HCT116 (cell line): ENCODE results near the gene MYO3B. TPM values are rescaled to one million over a fixed set of nuclear protein-coding genes. Genes with fewer than 3 reads are reported as not detected.

Experiments
- ATAC-seq: fragments of 200-7000 bp; cut with Tn5 transposase; 2 replicates; pipeline ENCODE4 v1.9.1; 2020; ENCODE audit warnings: mild to moderate bottlenecking, moderate library complexity
- BruUV-seq: library from RNA; stranded (reverse); fragments of 400-500 nt; replicated peaks from 2 replicates; lab custom pipeline; 2021; lab: Mats Ljungman, UMichigan
- CTCF ChIA-PET: fragments of 300-600 bp; sonication (Branson Sonifier 250); formaldehyde crosslinking; loops from one replicate; lab custom pipeline; 2021; ENCODE audit warnings: antibody characterized with exemption; lab: Charles Lee
- POLR2A ChIA-PET: fragments of 300-600, 350-600 bp; sonication (Branson Sonifier 250); formaldehyde crosslinking; loops from one replicate; lab custom pipeline; 2021; ENCODE audit warnings: antibody characterized with exemption; lab: Charles Lee
- RAD21 ChIA-PET, 2 experiments: fragments of 300-600 bp; sonication (Branson Sonifier 250); formaldehyde crosslinking; loops; one replicate each; lab custom pipeline; 2023; ENCODE audit warnings: low total read pairs in 2 of 2; ENCODE audit not compliant: uncharacterized antibody in 2 of 2, unreplicated experiment in 2 of 2, low non-redundant PET in 1 of 2; lab: Charles Lee
- DNase-seq: peaks from one replicate; pipeline ENCODE4 v3.0.0-alpha.2; 2010; ENCODE audit warnings: low read depth, low spot score
- H2AFZ ChIP-seq: fragments of 200-600 bp; shearing (Covaris generic), sonication (generic); 2 replicates; pipeline ENCODE4 v1.6.1; 2017; ENCODE audit warnings: low read depth, mixed run types, mixed read lengths, antibody characterized with exemption, low read length; ENCODE audit not compliant: poor library complexity, severe bottlenecking
- H3K27ac ChIP-seq: 2 replicates; pipeline ENCODE4 v1.5.1; 2012; ENCODE audit warnings: low read depth, low read length
- H3K27me3 ChIP-seq: fragments of 200-600 bp; sonication (generic); 2 replicates; pipeline ENCODE4 v1.6.1; 2016; ENCODE audit warnings: mixed run types, low read length, mixed read lengths; ENCODE audit not compliant: insufficient read depth
- H3K36me3 ChIP-seq, 2 experiments: fragments of 200-500 bp in 1 of 2; fragments of 200-600 bp in 1 of 2; sonication (Bioruptor generic) in 1 of 2; sonication (generic) in 1 of 2; 2 replicates each; pipeline versions ENCODE4 v1.5.1 to v1.6.1; 2014 to 2016; ENCODE audit warnings: low read length in 2 of 2, inconsistent platforms in 1 of 2, mixed read lengths in 1 of 2, mixed run types in 1 of 2; ENCODE audit not compliant: insufficient read depth in 2 of 2, control insufficient read depth in 1 of 2
- H3K4me1 ChIP-seq, 2 experiments: fragments of 200-600 bp in 1 of 2; sonication (generic) in 1 of 2; 2 replicates each; pipeline versions ENCODE4 v1.5.1 to v1.6.1; 2012 to 2017; ENCODE audit warnings: low read length in 2 of 2, inconsistent platforms in 1 of 2, mild to moderate bottlenecking in 1 of 2, mixed read lengths in 1 of 2, mixed run types in 1 of 2, moderate library complexity in 1 of 2; ENCODE audit not compliant: insufficient read depth in 2 of 2, control insufficient read depth in 1 of 2
- H3K4me2 ChIP-seq: fragments of 200-600 bp; sonication (generic); 2 replicates; pipeline ENCODE4 v1.6.1; 2017; ENCODE audit warnings: mixed run types, low read length, mixed read lengths
- H3K4me3 ChIP-seq, 2 experiments: fragments of 200-600 bp in 1 of 2; sonication (generic) in 1 of 2; replicated peaks in 1 of 2; 2 replicates each; pipeline ENCODE4 v1.5.1; 2011 to 2016; ENCODE audit warnings: low read length in 2 of 2, control low read depth in 1 of 2, low read depth in 1 of 2, mild to moderate bottlenecking in 1 of 2, mixed read lengths in 1 of 2, mixed run types in 1 of 2
- H3K79me2 ChIP-seq: fragments of 200-600 bp; sonication (generic); 2 replicates; pipeline ENCODE4 v1.6.1; 2017; ENCODE audit warnings: mild to moderate bottlenecking, mixed run types, low read length, moderate library complexity, mixed read lengths; ENCODE audit not compliant: insufficient read depth
- H3K9ac ChIP-seq: fragments of 200-600 bp; sonication (generic); 2 replicates; pipeline ENCODE4 v1.6.1; 2016; ENCODE audit warnings: low read length, mixed read lengths
- H3K9me2 ChIP-seq: fragments of 200-600 bp; sonication (generic), shearing (Covaris generic); 2 replicates; pipeline ENCODE4 v1.6.1; 2017; ENCODE audit warnings: mixed run types, mild to moderate bottlenecking, moderate library complexity; ENCODE audit not compliant: insufficient read depth
- H3K9me3 ChIP-seq, 2 experiments: fragments of 200-500 bp in 1 of 2; fragments of 200-600 bp in 1 of 2; sonication (Bioruptor generic) in 1 of 2; sonication (generic) in 1 of 2; 2 replicates each; pipeline ENCODE4 v1.6.1; 2014 to 2017; ENCODE audit warnings: low read length in 2 of 2, mixed read lengths in 2 of 2, inconsistent platforms in 1 of 2, low read depth in 1 of 2, mild to moderate bottlenecking in 1 of 2, mixed run types in 1 of 2, moderate library complexity in 1 of 2; ENCODE audit not compliant: control insufficient read depth in 1 of 2, insufficient read depth in 1 of 2
- H4K20me1 ChIP-seq: fragments of 200-600 bp; sonication (generic), shearing (Covaris generic); 2 replicates; pipeline ENCODE4 v1.6.1; 2017; ENCODE audit warnings: mixed run types, mild to moderate bottlenecking, moderate library complexity; ENCODE audit not compliant: insufficient read depth
- CBX3 ChIP-seq: IDR thresholded peaks from 2 replicates; pipeline ENCODE4 v1.6.1; 2012; ENCODE audit warnings: low read depth
- CEBPB ChIP-seq: IDR thresholded peaks from 2 replicates; pipeline ENCODE4 v1.6.1; 2012; ENCODE audit warnings: low read depth
- EGR1 ChIP-seq: IDR thresholded peaks from 2 replicates; pipeline ENCODE4 v1.6.1; 2012; ENCODE audit warnings: low read depth
- EZH2phosphoT487 ChIP-seq: fragments of 200-600 bp; IDR thresholded peaks from 2 replicates; pipeline ENCODE4 v1.6.1; 2018; ENCODE audit warnings: antibody characterized with exemption, borderline replicate concordance
- FOSL1 ChIP-seq: IDR thresholded peaks from 2 replicates; pipeline ENCODE4 v1.6.1; 2012; ENCODE audit warnings: low read depth
- JUND ChIP-seq: IDR thresholded peaks from 2 replicates; pipeline ENCODE4 v1.6.1; 2012
- POLR2A ChIP-seq: IDR thresholded peaks from 2 replicates; pipeline ENCODE4 v1.7.0; 2011; ENCODE audit warnings: borderline replicate concordance; ENCODE audit not compliant: insufficient read depth, insufficient read length; ENCODE audit errors: extremely low read depth
- RAD21 ChIP-seq: IDR thresholded peaks from 2 replicates; pipeline ENCODE4 v1.6.1; 2012; ENCODE audit warnings: low read depth, mild to moderate bottlenecking
- SIN3A ChIP-seq: IDR thresholded peaks from 2 replicates; pipeline ENCODE4 v1.6.1; 2012; ENCODE audit warnings: low read depth
- SP1 ChIP-seq: IDR thresholded peaks from 2 replicates; pipeline ENCODE4 v1.6.1; 2012; ENCODE audit warnings: low read depth
- SRF ChIP-seq: IDR thresholded peaks from 2 replicates; pipeline ENCODE4 v1.6.1; 2012; ENCODE audit warnings: low read depth
- TCF7L2 ChIP-seq: IDR thresholded peaks from 2 replicates; pipeline ENCODE4 v1.7.0; 2011; ENCODE audit warnings: borderline replicate concordance, inconsistent platforms; ENCODE audit not compliant: insufficient read depth, insufficient read length; ENCODE audit errors: extremely low read depth
- ZFX ChIP-seq: fragments of 450-650 bp; IDR thresholded peaks from 2 replicates; pipeline ENCODE4 v1.6.1; 2017
- ZNF274 ChIP-seq: fragments of 200-500 bp; sonication (Bioruptor generic); IDR thresholded peaks from 2 replicates; pipeline ENCODE4 v1.6.1; 2014; ENCODE audit warnings: mild to moderate bottlenecking, low read depth, low read length, inconsistent platforms
- intact Hi-C: fragments of 100-400 bp; cut with micrococcal nuclease; formaldehyde crosslinking; loops from 2 replicates; pipeline ENCODE4 v1.10.0; 2022
- total RNA-seq: library from RNA; stranded (reverse); gene quantifications from one replicate; pipeline ENCODE4 v1.2.1, GENCODE V29; 2021; ENCODE audit not compliant: unreplicated experiment
- TF ChIP-seq, protein P1 (sequence below), 3 experiments: fragments of 200-600 bp in 1 of 3; sonication (generic) in 1 of 3; IDR thresholded peaks in 2 of 3; conservative IDR thresholded peaks in 1 of 3; 2 replicates each; pipeline ENCODE4 v1.5.1; 2012 to 2017; ENCODE audit warnings: low read depth in 2 of 3, low read length in 2 of 3, antibody characterized with exemption in 1 of 3, borderline replicate concordance in 1 of 3, control low read depth in 1 of 3, mild to moderate bottlenecking in 1 of 3, mixed read lengths in 1 of 3, mixed run types in 1 of 3, moderate library complexity in 1 of 3; ENCODE audit not compliant: insufficient read depth in 1 of 3
- TF ChIP-seq, protein P2 (sequence below): IDR thresholded peaks from 2 replicates; pipeline ENCODE4 v1.6.1; 2012; ENCODE audit warnings: low read depth
- TF ChIP-seq, protein P3 (sequence below): IDR thresholded peaks from 2 replicates; pipeline ENCODE4 v1.6.1; 2012

Gene MYO3B
- total RNA-seq, 1 experiment from 2014 or later = not detected

DNA sequence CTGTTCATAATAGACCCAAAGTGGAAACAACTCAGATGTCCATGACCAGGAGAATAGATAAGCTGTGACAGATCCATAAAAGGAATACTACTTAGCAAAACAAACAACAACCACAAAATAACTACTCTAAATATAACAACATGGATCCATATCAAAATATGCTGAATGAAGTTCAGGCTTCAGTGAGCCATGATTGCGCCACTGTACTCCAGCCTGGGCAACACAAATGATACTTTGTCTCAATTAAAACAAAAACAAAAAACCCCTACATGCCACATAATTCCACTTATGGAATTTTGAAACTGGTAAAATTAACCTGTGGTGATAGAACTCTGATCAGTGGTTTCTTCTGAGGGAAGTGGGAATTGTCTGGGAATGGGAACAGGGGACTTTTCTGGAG lies 11.2 kb upstream of the MYO3B start:
- Histone ChIP-seq H3K4me1 (0 out of 4 replicates have a peak, but pooled peaks cover 0 to 3% of the 10 kb centered on the region in 2 experiments), H2AFZ (no peak overlapping the region), H3K4me2 (no peak overlapping the region), H3K27me3 (no peaks in the 10 kb centered on the region), H3K9ac (no peak overlapping the region), H3K36me3 (no peaks in the 10 kb centered on the region), H3K27ac (no peak overlapping the region), H4K20me1 (no peaks in the 10 kb centered on the region), H3K9me3 (no peaks in the 10 kb centered on the region), H3K4me3 (no peak overlapping the region), H3K79me2 (no peaks in the 10 kb centered on the region), H3K9me2 (no peaks in the 10 kb centered on the region)
- ChIA-PET CTCF (no interaction called here), POLR2A (no interaction called here), RAD21 (no interaction called here)
- no peak for ATAC-seq
- intact Hi-C loops = no loop called here
- no peak for DNase-seq
- BruUV-seq = no TSS peak
- TF ChIP-seq, protein P1, sequence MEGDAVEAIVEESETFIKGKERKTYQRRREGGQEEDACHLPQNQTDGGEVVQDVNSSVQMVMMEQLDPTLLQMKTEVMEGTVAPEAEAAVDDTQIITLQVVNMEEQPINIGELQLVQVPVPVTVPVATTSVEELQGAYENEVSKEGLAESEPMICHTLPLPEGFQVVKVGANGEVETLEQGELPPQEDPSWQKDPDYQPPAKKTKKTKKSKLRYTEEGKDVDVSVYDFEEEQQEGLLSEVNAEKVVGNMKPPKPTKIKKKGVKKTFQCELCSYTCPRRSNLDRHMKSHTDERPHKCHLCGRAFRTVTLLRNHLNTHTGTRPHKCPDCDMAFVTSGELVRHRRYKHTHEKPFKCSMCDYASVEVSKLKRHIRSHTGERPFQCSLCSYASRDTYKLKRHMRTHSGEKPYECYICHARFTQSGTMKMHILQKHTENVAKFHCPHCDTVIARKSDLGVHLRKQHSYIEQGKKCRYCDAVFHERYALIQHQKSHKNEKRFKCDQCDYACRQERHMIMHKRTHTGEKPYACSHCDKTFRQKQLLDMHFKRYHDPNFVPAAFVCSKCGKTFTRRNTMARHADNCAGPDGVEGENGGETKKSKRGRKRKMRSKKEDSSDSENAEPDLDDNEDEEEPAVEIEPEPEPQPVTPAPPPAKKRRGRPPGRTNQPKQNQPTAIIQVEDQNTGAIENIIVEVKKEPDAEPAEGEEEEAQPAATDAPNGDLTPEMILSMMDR (IDR thresholded peaks at IDR 0.05 in 2 of 3, conservative IDR thresholded peaks at IDR 0.05 in 1 of 3; ENCODE audit: borderline replicate concordance in 1 of 3, insufficient read depth in 1 of 3, low read depth in 2 of 3, low read length in 2 of 3) = no peak
- no peak for TF ChIP-seq RAD21
- no peak for TF ChIP-seq ZFX
- no peak for TF ChIP-seq CBX3
- no peak for TF ChIP-seq ZNF274
- TF ChIP-seq SP1 = no peak
- TF ChIP-seq EGR1 = no peak
- TF ChIP-seq, protein P2, sequence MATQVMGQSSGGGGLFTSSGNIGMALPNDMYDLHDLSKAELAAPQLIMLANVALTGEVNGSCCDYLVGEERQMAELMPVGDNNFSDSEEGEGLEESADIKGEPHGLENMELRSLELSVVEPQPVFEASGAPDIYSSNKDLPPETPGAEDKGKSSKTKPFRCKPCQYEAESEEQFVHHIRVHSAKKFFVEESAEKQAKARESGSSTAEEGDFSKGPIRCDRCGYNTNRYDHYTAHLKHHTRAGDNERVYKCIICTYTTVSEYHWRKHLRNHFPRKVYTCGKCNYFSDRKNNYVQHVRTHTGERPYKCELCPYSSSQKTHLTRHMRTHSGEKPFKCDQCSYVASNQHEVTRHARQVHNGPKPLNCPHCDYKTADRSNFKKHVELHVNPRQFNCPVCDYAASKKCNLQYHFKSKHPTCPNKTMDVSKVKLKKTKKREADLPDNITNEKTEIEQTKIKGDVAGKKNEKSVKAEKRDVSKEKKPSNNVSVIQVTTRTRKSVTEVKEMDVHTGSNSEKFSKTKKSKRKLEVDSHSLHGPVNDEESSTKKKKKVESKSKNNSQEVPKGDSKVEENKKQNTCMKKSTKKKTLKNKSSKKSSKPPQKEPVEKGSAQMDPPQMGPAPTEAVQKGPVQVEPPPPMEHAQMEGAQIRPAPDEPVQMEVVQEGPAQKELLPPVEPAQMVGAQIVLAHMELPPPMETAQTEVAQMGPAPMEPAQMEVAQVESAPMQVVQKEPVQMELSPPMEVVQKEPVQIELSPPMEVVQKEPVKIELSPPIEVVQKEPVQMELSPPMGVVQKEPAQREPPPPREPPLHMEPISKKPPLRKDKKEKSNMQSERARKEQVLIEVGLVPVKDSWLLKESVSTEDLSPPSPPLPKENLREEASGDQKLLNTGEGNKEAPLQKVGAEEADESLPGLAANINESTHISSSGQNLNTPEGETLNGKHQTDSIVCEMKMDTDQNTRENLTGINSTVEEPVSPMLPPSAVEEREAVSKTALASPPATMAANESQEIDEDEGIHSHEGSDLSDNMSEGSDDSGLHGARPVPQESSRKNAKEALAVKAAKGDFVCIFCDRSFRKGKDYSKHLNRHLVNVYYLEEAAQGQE = no peak
- TF ChIP-seq, protein P3, sequence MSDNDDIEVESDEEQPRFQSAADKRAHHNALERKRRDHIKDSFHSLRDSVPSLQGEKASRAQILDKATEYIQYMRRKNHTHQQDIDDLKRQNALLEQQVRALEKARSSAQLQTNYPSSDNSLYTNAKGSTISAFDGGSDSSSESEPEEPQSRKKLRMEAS = no peak
- no peak for TF ChIP-seq SIN3A
- no peak for TF ChIP-seq SRF
- no peak for TF ChIP-seq EZH2phosphoT487
- TF ChIP-seq CEBPB = no peak
- TF ChIP-seq TCF7L2 = no peak
- no peak for TF ChIP-seq JUND
- no peak for TF ChIP-seq POLR2A
- TF ChIP-seq FOSL1 = no peak
